Gastrocnemius medialis (tissue), 4 donors: ENCODE measurements around the gene TCHHL1.

ENCODE experiments used
- POLR2A ChIP-seq, 2 donors: fragments of 450-650 bp; IDR thresholded peaks; one replicate each; pipeline ENCODE4 v1.6.1; 2017; ENCODE audit warnings: antibody characterized with exemption in 2 of 2, mild to moderate bottlenecking in 2 of 2, moderate library complexity in 2 of 2
- TF ChIP-seq, protein P1 (sequence below), 5 experiments: fragments of 450-650 bp in 3 of 5; fragments of 200-600 bp in 2 of 5; sonication (generic) in 2 of 5; IDR thresholded peaks in 4 of 5; conservative IDR thresholded peaks in 1 of 5; 1 replicate in 4 of 5; 2 replicates in 1 of 5; pipeline ENCODE4 v1.5.1; 2016 to 2019; ENCODE audit warnings: antibody characterized with exemption in 5 of 5, mild to moderate bottlenecking in 3 of 5, moderate library complexity in 3 of 5

DNA sequence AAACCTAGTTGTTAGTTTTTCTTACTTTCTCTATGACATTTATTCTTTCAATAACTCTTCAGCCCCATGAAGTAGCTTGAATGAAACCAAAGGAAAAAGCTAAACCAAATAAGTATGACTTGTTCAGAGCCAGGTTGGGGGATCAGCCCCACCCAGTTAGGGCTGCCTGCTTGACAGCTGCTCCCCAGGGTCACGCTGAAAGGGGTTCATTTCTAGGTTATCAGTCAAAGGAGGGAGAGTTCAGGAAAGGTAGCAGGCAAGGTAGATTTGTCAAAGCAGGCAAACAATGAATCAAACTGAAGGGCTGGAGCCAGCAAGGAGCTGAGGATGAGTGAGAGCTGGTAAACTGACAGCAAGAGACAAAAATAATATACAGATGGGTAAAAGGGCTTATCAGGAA is 49.0 kb downstream of the TCHHL1 start:
- TF ChIP-seq, protein P1, sequence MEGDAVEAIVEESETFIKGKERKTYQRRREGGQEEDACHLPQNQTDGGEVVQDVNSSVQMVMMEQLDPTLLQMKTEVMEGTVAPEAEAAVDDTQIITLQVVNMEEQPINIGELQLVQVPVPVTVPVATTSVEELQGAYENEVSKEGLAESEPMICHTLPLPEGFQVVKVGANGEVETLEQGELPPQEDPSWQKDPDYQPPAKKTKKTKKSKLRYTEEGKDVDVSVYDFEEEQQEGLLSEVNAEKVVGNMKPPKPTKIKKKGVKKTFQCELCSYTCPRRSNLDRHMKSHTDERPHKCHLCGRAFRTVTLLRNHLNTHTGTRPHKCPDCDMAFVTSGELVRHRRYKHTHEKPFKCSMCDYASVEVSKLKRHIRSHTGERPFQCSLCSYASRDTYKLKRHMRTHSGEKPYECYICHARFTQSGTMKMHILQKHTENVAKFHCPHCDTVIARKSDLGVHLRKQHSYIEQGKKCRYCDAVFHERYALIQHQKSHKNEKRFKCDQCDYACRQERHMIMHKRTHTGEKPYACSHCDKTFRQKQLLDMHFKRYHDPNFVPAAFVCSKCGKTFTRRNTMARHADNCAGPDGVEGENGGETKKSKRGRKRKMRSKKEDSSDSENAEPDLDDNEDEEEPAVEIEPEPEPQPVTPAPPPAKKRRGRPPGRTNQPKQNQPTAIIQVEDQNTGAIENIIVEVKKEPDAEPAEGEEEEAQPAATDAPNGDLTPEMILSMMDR (IDR thresholded peaks at IDR 0.05 in 4 of 5, conservative IDR thresholded peaks at IDR 0.05 in 1 of 5) = no peak
- TF ChIP-seq POLR2A (IDR thresholded peaks at IDR 0.05) = no peak
